DOHH2 (cell line): Measurements from ENCODE around the gene RYR2.

Source experiments
- EZH2phosphoT487 ChIP-seq: fragments of 200-600 bp; sonication (generic); IDR thresholded peaks from 2 replicates; pipeline ENCODE4 v1.6.1; 2017; ENCODE audit warnings: borderline replicate concordance, mild to moderate bottlenecking, antibody characterized with exemption, low read length, moderate library complexity, mixed read lengths
- TF ChIP-seq, protein P1 (sequence below): fragments of 200-600 bp; sonication (generic); IDR thresholded peaks from one replicate; pipeline ENCODE4 v1.5.1; 2014; ENCODE audit warnings: antibody characterized with exemption, mild to moderate bottlenecking, low read depth, low read length; ENCODE audit not compliant: poor library complexity, severe bottlenecking

DNA sequence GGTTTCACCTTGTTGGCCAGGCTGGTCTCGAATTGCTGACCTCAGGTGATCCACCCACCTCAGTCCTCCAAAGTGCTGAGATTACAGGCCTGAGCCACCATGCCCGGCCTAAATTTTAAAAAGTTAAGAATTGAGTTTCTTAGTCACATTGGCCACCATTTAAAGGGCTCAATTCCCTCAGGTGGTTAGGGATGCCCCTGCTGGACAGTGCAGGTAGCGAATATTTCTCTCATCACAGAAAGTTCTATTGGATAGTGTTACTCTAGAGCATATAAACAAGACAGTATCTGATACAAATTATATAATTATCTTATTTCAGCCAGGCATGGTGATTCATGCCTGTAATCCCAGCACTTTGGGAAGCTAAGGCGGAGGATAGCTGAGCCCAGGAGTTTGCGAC is 528.5 kb downstream of the RYR2 start:
- TF ChIP-seq, protein P1, sequence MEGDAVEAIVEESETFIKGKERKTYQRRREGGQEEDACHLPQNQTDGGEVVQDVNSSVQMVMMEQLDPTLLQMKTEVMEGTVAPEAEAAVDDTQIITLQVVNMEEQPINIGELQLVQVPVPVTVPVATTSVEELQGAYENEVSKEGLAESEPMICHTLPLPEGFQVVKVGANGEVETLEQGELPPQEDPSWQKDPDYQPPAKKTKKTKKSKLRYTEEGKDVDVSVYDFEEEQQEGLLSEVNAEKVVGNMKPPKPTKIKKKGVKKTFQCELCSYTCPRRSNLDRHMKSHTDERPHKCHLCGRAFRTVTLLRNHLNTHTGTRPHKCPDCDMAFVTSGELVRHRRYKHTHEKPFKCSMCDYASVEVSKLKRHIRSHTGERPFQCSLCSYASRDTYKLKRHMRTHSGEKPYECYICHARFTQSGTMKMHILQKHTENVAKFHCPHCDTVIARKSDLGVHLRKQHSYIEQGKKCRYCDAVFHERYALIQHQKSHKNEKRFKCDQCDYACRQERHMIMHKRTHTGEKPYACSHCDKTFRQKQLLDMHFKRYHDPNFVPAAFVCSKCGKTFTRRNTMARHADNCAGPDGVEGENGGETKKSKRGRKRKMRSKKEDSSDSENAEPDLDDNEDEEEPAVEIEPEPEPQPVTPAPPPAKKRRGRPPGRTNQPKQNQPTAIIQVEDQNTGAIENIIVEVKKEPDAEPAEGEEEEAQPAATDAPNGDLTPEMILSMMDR: peak; percentile 10
- TF ChIP-seq EZH2phosphoT487: no peak
